Activated CD8-positive, alpha-beta memory T cell treated with anti-CD3 and anti-CD28 coated beads, Interleukin-2, amount 10 ng/mL, durations not matched to agents 7 days and 5 days (primary cell): ENCODE results near the gene ZNF536. TPM values are rescaled to one million over a fixed set of nuclear protein-coding genes. Genes with fewer than 3 reads are reported as not detected.

Experiments used
- ATAC-seq: fragments of 150-1000 bp; cut with Tn5 transposase; one replicate; pipeline ENCODE4 v1.10.0; 2021; ENCODE audit warnings: moderate library complexity
- CTCF ChIA-PET: fragments of 350-600 bp; sonication (Branson Sonifier 250); formaldehyde crosslinking; loops from one replicate; lab custom pipeline; 2021; ENCODE audit warnings: antibody characterized with exemption; lab: Charles Lee
- DNase-seq: peaks from one replicate; pipeline ENCODE4 v3.0.0-alpha.2; 2020
- H3K27ac Mint-ChIP-seq: one replicate; pipeline ENCODE4 v1.8.0; 2021; ENCODE audit warnings: mild to moderate bottlenecking, mixed read lengths
- H3K27me3 Mint-ChIP-seq: one replicate; pipeline ENCODE4 v1.8.0; 2021; ENCODE audit warnings: mixed read lengths
- H3K36me3 Mint-ChIP-seq: one replicate; pipeline ENCODE4 v1.8.0; 2021; ENCODE audit warnings: mild to moderate bottlenecking, mixed read lengths
- H3K4me1 Mint-ChIP-seq: one replicate; pipeline ENCODE4 v1.8.0; 2021; ENCODE audit warnings: mixed read lengths
- H3K4me3 Mint-ChIP-seq: one replicate; pipeline ENCODE4 v1.8.0; 2021; ENCODE audit warnings: mild to moderate bottlenecking, moderate library complexity, mixed read lengths
- H3K9me3 Mint-ChIP-seq: one replicate; pipeline ENCODE4 v1.8.0; 2022; ENCODE audit warnings: low read depth, mixed read lengths
- total RNA-seq, 2 experiments: library from RNA; stranded (reverse); gene quantifications; one replicate each; pipeline ENCODE4 v1.2.3, GENCODE V29; 2021

Gene ZNF536
- not detected for total RNA-seq

DNA sequence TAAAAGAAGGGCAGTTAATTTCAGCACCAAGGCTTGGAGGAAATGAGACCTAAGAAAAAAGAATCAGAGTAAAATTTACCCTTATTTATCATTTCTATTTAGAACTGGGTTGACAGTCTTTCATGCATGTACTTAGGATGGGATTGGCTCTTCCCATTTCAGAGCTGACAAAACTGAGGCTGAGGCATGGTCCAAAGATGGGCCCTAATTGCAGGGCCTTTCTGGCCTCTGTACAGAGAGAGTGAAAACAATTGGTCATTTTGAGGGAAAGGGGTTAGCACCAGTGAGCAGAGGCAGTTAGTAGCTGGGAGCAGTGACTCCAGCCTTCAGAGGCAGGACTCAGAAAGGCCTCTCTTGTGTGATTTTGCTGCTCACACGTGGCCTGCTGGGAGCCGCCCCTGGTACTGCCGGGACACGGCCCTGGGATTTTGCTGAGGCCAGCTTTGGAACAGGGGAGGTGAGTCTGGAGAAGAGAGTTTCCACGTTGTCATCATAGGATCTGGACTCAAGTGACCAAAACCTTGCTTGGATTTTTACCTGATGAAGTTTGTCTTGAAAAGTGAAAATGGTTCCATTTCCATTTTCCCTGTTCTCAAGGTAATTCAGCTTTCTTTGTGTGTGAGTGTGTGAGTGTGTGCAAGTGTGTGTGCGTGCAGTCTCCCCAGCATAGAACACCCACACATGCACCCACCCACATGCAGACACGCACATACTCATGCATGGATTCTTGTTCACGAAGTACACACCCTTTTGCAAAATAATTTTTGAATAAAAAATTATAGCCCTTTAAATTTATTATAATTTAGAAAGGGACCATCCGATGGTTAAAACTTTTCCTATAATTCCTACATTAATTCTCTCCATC is at the start of gene ZNF536:
TSS of gene ZNF536 (plus strand) at position 425 of the 865 bp plus-strand sequence. CDS start 71,179 bp downstream, outside the sequence.
- CTCF ChIA-PET, result interaction anchor here (0.6 kb wide), 1 partner anchor 494 kb away, joined by 4 read pairs; no protein-coding TSS in a partner anchor
- H3K9me3 Mint-ChIP-seq, result no peaks in the 10 kb centered on the region
- peaks cover 22% of the 10 kb centered on the region for H3K27me3 Mint-ChIP-seq

DNA sequence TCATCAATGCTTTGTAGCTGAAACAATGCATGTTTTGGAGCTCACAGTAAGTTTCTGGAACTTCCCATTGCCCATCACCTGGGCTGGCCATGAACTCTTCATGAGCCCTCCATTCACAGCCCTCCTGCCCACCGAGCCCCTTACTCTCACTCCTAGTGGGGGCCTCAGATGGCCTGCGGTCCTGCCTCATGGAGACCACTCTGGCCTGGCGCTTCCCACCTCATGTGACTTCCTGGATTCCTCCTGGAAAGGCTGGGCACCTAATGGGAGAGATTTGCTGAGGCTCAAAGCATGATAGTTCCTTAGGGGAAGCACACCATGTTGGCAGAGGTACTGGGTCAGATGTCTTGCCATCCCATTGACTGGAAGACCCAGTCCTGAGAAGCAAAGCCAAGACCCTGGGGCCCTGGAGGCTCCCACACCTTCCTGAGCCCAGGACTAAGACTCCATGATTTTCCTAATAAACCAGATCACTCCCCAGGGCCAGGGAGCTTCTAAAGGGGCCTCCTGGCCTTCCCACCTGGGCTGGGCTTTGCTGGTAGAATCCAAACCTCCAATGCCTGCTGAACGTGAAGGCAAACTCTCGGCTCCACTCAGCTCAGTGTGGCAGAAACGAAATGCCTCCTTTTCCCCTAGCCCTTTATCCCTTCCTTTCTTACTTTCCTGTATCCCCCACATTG is 49.4 kb upstream of the ZNF536 start:
- no peak for ATAC-seq

More for the DNA sequence above, at the start of gene ZNF536:
- H3K4me1 Mint-ChIP-seq, result no peaks in the 10 kb centered on the region
- no peak for ATAC-seq
- no peaks in the 10 kb centered on the region for H3K36me3 Mint-ChIP-seq
- no peak within 1 kb of the TSS for H3K4me3 Mint-ChIP-seq
- no peak within 1 kb of the TSS for H3K27ac Mint-ChIP-seq
- DNase-seq, result no peak

GRCh38 chr19:30323904-30324303 is 48.3 kb upstream of the ZNF536 start:
- no peaks in the 10 kb centered on the region for H3K4me1 Mint-ChIP-seq

More for the DNA sequence above, 49.4 kb upstream of the ZNF536 start:
- Mint-ChIP-seq H3K27ac (no peak overlapping the region), H3K36me3 (no peaks in the 10 kb centered on the region), H3K4me3 (no peak overlapping the region), H3K27me3 (no peaks in the 10 kb centered on the region), H3K9me3 (peaks cover 3% of the 10 kb centered on the region), H3K4me1 (no peaks in the 10 kb centered on the region)
- DNase-seq, result no peak
- CTCF ChIA-PET, result no interaction called here

DNA sequence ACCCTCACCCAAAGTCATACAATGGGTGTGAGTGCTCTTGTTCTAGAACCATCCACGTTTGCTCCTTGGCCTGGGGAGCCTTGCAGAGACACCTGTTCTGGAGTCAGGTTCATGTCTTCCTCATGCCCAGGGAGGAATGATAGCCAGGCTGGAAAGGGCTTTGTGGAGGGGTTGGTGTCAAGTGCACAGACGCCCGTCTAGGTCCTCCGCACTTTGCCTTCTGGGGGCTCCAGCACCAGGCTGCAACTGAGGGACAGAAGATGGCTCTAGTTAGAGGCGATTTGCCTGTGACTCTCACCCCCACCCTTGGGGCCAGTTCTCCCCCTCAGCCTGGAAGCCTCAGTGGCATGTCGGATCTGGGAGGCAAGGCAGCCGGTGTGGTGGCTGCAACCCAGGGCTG is 47.2 kb upstream of the ZNF536 start:
- no peaks in the 10 kb centered on the region for H3K36me3 Mint-ChIP-seq
- no peak for ATAC-seq
- H3K4me3 Mint-ChIP-seq, result no peak overlapping the region
- no peak overlapping the region for H3K27ac Mint-ChIP-seq
- DNase-seq, result no peak
- H3K9me3 Mint-ChIP-seq, result peaks cover 3% of the 10 kb centered on the region
- no peaks in the 10 kb centered on the region for H3K4me1 Mint-ChIP-seq
- H3K27me3 Mint-ChIP-seq, result no peaks in the 10 kb centered on the region
- CTCF ChIA-PET, result no interaction called here

More at GRCh38 chr19:30323904-30324303, 48.3 kb upstream of the ZNF536 start:
- H3K4me3 Mint-ChIP-seq, result no peak overlapping the region
- no peaks in the 10 kb centered on the region for H3K36me3 Mint-ChIP-seq
- no peak for ATAC-seq
- no peak overlapping the region for H3K27ac Mint-ChIP-seq
- DNase-seq, result no peak
- CTCF ChIA-PET, result no interaction called here
- H3K27me3 Mint-ChIP-seq, result no peaks in the 10 kb centered on the region
- peaks cover 3% of the 10 kb centered on the region for H3K9me3 Mint-ChIP-seq

GRCh38 chr19:30325676-30326392 is 46.4 kb upstream of the ZNF536 start:
- no peak overlapping the region for H3K4me3 Mint-ChIP-seq
- ATAC-seq (no peak), DNase-seq (no peak)
- CTCF ChIA-PET, result no interaction called here
- H3K27ac Mint-ChIP-seq, result no peak overlapping the region
- no peaks in the 10 kb centered on the region for H3K27me3 Mint-ChIP-seq
- peaks cover 3% of the 10 kb centered on the region for H3K9me3 Mint-ChIP-seq
- no peaks in the 10 kb centered on the region for H3K36me3 Mint-ChIP-seq
- no peaks in the 10 kb centered on the region for H3K4me1 Mint-ChIP-seq

DNA sequence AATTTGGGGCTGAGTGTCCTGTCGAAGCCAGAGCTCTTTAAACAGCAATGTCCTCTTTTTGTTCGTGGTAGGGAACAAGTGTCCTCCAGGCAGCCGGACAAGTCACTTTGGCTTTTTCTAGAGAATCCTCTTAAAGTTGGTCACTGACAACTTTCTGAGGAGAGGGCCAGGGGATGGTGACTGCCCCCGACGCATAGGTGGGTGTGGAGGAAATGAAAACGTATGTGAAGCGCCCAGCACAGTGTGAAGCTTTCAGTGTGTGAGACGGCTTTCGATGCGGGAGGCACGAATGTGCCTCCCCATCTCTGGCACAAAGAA is 45.8 kb upstream of the ZNF536 start:
- Mint-ChIP-seq H3K27ac (no peak overlapping the region), H3K4me3 (no peak overlapping the region), H3K4me1 (no peaks in the 10 kb centered on the region), H3K27me3 (no peaks in the 10 kb centered on the region), H3K9me3 (peaks cover 3% of the 10 kb centered on the region), H3K36me3 (no peaks in the 10 kb centered on the region)
- ATAC-seq, result no peak
- CTCF ChIA-PET, result no interaction called here
- no peak for DNase-seq

DNA sequence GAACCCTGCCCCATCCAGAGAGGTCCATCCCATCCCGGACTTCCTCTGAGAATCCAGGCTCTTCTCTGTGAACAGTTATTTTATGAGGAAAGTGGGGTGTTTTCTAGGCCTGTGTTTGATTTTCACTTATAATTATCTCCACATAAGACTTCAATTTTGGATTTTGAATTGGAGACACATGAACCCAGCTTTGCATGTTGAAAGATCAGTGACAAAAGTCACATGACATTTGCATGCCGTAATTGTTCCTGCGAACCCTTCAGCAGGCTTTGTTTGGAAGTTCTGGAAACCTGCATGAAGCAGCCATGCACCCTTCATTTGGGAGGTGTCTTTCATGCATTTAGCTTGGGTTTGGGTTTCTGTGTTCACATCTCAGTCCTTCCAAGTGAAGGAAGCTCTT is 44.9 kb upstream of the ZNF536 start:
- Mint-ChIP-seq H3K9me3 (peaks cover 3% of the 10 kb centered on the region), H3K4me3 (no peak overlapping the region), H3K27me3 (no peaks in the 10 kb centered on the region), H3K27ac (no peak overlapping the region), H3K36me3 (no peaks in the 10 kb centered on the region), H3K4me1 (no peaks in the 10 kb centered on the region)
- ATAC-seq (no peak), DNase-seq (no peak)
- CTCF ChIA-PET, result no interaction called here

DNA sequence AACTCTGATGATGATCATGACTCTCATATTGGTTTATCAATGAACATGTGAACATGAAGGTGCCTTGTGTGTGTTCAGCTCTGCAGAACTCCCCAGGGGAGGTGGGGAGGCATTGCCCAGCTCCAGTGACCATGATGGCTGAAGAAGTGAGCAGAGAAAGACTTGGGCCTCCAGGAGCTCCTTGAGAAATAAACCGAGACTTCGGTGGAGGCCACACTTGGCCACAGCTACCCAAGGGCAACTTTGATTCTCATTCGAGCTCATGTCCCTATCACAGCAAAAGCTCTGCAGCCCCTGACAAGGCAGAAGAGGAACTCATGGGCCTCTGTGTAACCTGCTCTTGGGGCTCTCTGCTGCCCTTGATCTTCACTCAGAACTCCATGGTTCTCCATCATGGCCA is 44.1 kb upstream of the ZNF536 start:
- H3K4me1 Mint-ChIP-seq, result no peaks in the 10 kb centered on the region
- H3K27ac Mint-ChIP-seq, result no peak overlapping the region
- ATAC-seq (no peak), DNase-seq (no peak)
- no peak overlapping the region for H3K4me3 Mint-ChIP-seq
- no peaks in the 10 kb centered on the region for H3K27me3 Mint-ChIP-seq
- H3K36me3 Mint-ChIP-seq, result no peaks in the 10 kb centered on the region
- CTCF ChIA-PET, result no interaction called here
- H3K9me3 Mint-ChIP-seq, result peaks cover 3% of the 10 kb centered on the region

- Mint-ChIP-seq H3K9me3 (no peaks in the 10 kb centered on the region), H3K36me3 (no peaks in the 10 kb centered on the region), H3K4me3 (no peak overlapping the region), H3K4me1 (no peaks in the 10 kb centered on the region), H3K27me3 (no peaks in the 10 kb centered on the region), H3K27ac (no peak overlapping the region)
- no peak for DNase-seq
- ATAC-seq, result no peak
- CTCF ChIA-PET, result no interaction called here
Measured at GRCh38 chr19:30330266-30330665, 41.9 kb upstream of the ZNF536 start.

- DNase-seq (no peak), ATAC-seq (no peak)
- no peaks in the 10 kb centered on the region for H3K36me3 Mint-ChIP-seq
- H3K27ac Mint-ChIP-seq, result no peak overlapping the region
- no peaks in the 10 kb centered on the region for H3K4me1 Mint-ChIP-seq
- H3K27me3 Mint-ChIP-seq, result no peaks in the 10 kb centered on the region
- CTCF ChIA-PET, result no interaction called here
- no peak overlapping the region for H3K4me3 Mint-ChIP-seq
- H3K9me3 Mint-ChIP-seq, result no peaks in the 10 kb centered on the region
Measured at GRCh38 chr19:30332445-30333234, 39.5 kb upstream of the ZNF536 start.

GRCh38 chr19:30333291-30334065 is 38.7 kb upstream of the ZNF536 start:
- Mint-ChIP-seq H3K27ac (no peak overlapping the region), H3K9me3 (no peaks in the 10 kb centered on the region), H3K36me3 (no peaks in the 10 kb centered on the region), H3K4me1 (no peaks in the 10 kb centered on the region), H3K27me3 (no peaks in the 10 kb centered on the region), H3K4me3 (no peak overlapping the region)
- DNase-seq (no peak), ATAC-seq (no peak)
- CTCF ChIA-PET, result no interaction called here

DNA sequence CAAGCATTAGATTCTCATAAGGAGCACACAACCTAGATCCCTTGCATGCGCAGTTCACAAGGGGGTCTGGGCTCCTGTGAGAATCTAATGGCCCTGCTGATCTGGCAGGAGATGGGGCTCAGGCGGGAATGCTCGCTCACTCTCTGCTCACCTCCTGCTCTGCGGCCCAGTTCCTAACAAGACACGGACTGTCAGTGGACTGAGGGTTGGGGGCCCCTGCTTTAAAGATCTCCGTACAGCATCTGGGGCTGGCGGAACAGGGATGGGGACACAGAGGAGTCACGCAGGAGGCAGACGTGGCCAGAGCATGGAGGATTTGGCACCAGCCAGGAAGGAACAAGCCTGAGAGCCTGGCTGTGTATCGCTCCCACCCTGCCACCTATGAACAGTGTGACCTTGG is 37.3 kb upstream of the ZNF536 start:
- Mint-ChIP-seq H3K9me3 (no peaks in the 10 kb centered on the region), H3K27ac (no peak overlapping the region), H3K4me1 (no peaks in the 10 kb centered on the region), H3K27me3 (no peaks in the 10 kb centered on the region), H3K4me3 (no peak overlapping the region), H3K36me3 (no peaks in the 10 kb centered on the region)
- CTCF ChIA-PET, result no interaction called here
- DNase-seq, result no peak
- ATAC-seq, result no peak
